HUES6 (cell line): ENCODE data around the gene MRPL47.

ENCODE experiments used
- H3K27ac ChIP-seq: 2 replicates; pipeline ENCODE4 v1.7.0; 2013; ENCODE audit warnings: low read depth, mild to moderate bottlenecking, low read length, inconsistent platforms
- H3K27me3 ChIP-seq: 2 replicates; pipeline ENCODE4 v1.6.1; 2013; ENCODE audit warnings: low read length; ENCODE audit not compliant: control insufficient read depth, insufficient read depth
- H3K36me3 ChIP-seq: 2 replicates; pipeline ENCODE4 v1.6.1; 2013; ENCODE audit warnings: low read length; ENCODE audit not compliant: control insufficient read depth, insufficient read depth
- H3K4me1 ChIP-seq: 2 replicates; pipeline ENCODE4 v1.6.1; 2013; ENCODE audit warnings: low read length; ENCODE audit not compliant: control insufficient read depth, insufficient read depth
- H3K4me3 ChIP-seq: 2 replicates; pipeline ENCODE4 v1.5.1; 2013; ENCODE audit warnings: low read depth, low read length
- H3K9ac ChIP-seq: one replicate; pipeline ENCODE4 v1.6.1; 2013; ENCODE audit warnings: mild to moderate bottlenecking, low read length
- H3K9me3 ChIP-seq: 2 replicates; pipeline ENCODE4 v1.6.1; 2013; ENCODE audit warnings: low read depth, low read length; ENCODE audit not compliant: control insufficient read depth, insufficient read depth

MRPL47 gene

GRCh38 chr3:179622023-179622422 lies 17.6 kb upstream of the MRPL47 start:
- Histone ChIP-seq H3K4me1 (no peaks in the 10 kb centered on the region), H3K27ac (no peak overlapping the region), H3K9me3 (no peaks in the 10 kb centered on the region), H3K36me3 (peaks cover 63% of the 10 kb centered on the region), H3K4me3 (no peak overlapping the region), H3K9ac (no peak overlapping the region), H3K27me3 (no peaks in the 10 kb centered on the region)

GRCh38 chr3:179615458-179616173 lies 11.2 kb upstream of the MRPL47 start:
- no peaks in the 10 kb centered on the region for H3K27me3 ChIP-seq
- peaks cover 26% of the 10 kb centered on the region for H3K36me3 ChIP-seq
- H3K4me1 ChIP-seq, result no peaks in the 10 kb centered on the region
- H3K4me3 ChIP-seq, result no peak overlapping the region
- H3K27ac ChIP-seq, result no peak overlapping the region
- H3K9me3 ChIP-seq, result no peaks in the 10 kb centered on the region
- no peak overlapping the region for H3K9ac ChIP-seq

- Histone ChIP-seq H3K9me3 (no peaks in the 10 kb centered on the region), H3K9ac (no peak overlapping the region), H3K27ac (no peak overlapping the region), H3K36me3 (peaks cover 21% of the 10 kb centered on the region), H3K4me3 (no peak overlapping the region), H3K4me1 (no peaks in the 10 kb centered on the region), H3K27me3 (no peaks in the 10 kb centered on the region)
These were observed 9.4 kb upstream of the MRPL47 start for GRCh38 chr3:179613807-179614206.

GRCh38 chr3:179610066-179610465 lies 5.6 kb upstream of the MRPL47 start:
- Histone ChIP-seq H3K36me3 (peaks cover 5% of the 10 kb centered on the region; the same call in 1 of the 2 replicates), H3K4me1 (no peaks in the 10 kb centered on the region), H3K27me3 (no peaks in the 10 kb centered on the region), H3K9ac (no peak overlapping the region), H3K9me3 (no peaks in the 10 kb centered on the region), H3K27ac (no peak overlapping the region), H3K4me3 (no peak overlapping the region)

- Histone ChIP-seq H3K4me3 (no peak overlapping the region), H3K9me3 (no peaks in the 10 kb centered on the region), H3K4me1 (no peaks in the 10 kb centered on the region), H3K27me3 (no peaks in the 10 kb centered on the region), H3K27ac (no peak overlapping the region), H3K36me3 (0 out of 2 replicates have a peak, but pooled peaks cover 2% of the 10 kb centered on the region), H3K9ac (no peak overlapping the region)
These were observed 4.7 kb upstream of the MRPL47 start for GRCh38 chr3:179608931-179609720.

GRCh38 chr3:179606534-179607085 lies 2.2 kb upstream of the MRPL47 start:
- Histone ChIP-seq H3K27me3 (no peaks in the 10 kb centered on the region), H3K4me3 (no peak overlapping the region), H3K9me3 (no peaks in the 10 kb centered on the region), H3K4me1 (peaks cover 5% of the 10 kb centered on the region; the same call in 1 of the 2 replicates), H3K36me3 (peaks cover 11% of the 10 kb centered on the region), H3K9ac (no peak overlapping the region), H3K27ac (no peak overlapping the region)

- no peaks in the 10 kb centered on the region for H3K27me3 ChIP-seq
- no peaks in the 10 kb centered on the region for H3K9me3 ChIP-seq
- peak overlapping the region; percentile 84 for H3K9ac ChIP-seq
- peaks cover 5% of the 10 kb centered on the region; the same call in 1 of the 2 replicates for H3K4me1 ChIP-seq
- H3K4me3 ChIP-seq, result peak overlapping the region; percentile 77
- H3K36me3 ChIP-seq, result peaks cover 39% of the 10 kb centered on the region
- H3K27ac ChIP-seq, result no peak overlapping the region
These were observed 607 bp downstream of the MRPL47 start for GRCh38 chr3:179603831-179604230.

- Histone ChIP-seq H3K36me3 (peaks cover 44% of the 10 kb centered on the region), H3K9me3 (no peaks in the 10 kb centered on the region), H3K4me3 (peak overlapping the region; percentile 77), H3K4me1 (peaks cover 5% of the 10 kb centered on the region; the same call in 1 of the 2 replicates), H3K27me3 (no peaks in the 10 kb centered on the region), H3K27ac (no peak overlapping the region), H3K9ac (no peak overlapping the region)
These were observed 1.1 kb downstream of the MRPL47 start for GRCh38 chr3:179603321-179603720.

GRCh38 chr3:179599531-179599930 lies 4.9 kb downstream of the MRPL47 start:
- Histone ChIP-seq H3K9ac (no peak overlapping the region), H3K4me1 (peaks cover 5% of the 10 kb centered on the region; the same call in 1 of the 2 replicates), H3K27me3 (no peaks in the 10 kb centered on the region), H3K9me3 (no peaks in the 10 kb centered on the region), H3K36me3 (peaks cover 82% of the 10 kb centered on the region), H3K4me3 (no peak overlapping the region), H3K27ac (no peak overlapping the region)

- H3K9me3 ChIP-seq, result no peaks in the 10 kb centered on the region
- peaks cover 95% of the 10 kb centered on the region for H3K36me3 ChIP-seq
- no peak overlapping the region for H3K9ac ChIP-seq
- no peak overlapping the region for H3K27ac ChIP-seq
- no peak overlapping the region for H3K4me3 ChIP-seq
- H3K4me1 ChIP-seq, result no peaks in the 10 kb centered on the region
- no peaks in the 10 kb centered on the region for H3K27me3 ChIP-seq
These were observed 13.1 kb downstream of the MRPL47 start for GRCh38 chr3:179591313-179591712.

- no peak overlapping the region for H3K27ac ChIP-seq
These were observed 13.8 kb downstream of the MRPL47 start for GRCh38 chr3:179590669-179591068.

More at GRCh38 chr3:179590669-179591068, 13.8 kb downstream of the MRPL47 start:
- Histone ChIP-seq H3K9me3 (no peaks in the 10 kb centered on the region), H3K27me3 (no peaks in the 10 kb centered on the region), H3K36me3 (peaks cover 95% of the 10 kb centered on the region), H3K9ac (no peak overlapping the region), H3K4me1 (no peaks in the 10 kb centered on the region), H3K4me3 (no peak overlapping the region)
